HepG2 (cell line): ENCODE results near the gene GRID1. TPM values are rescaled to one million over a fixed set of nuclear protein-coding genes. Genes with fewer than 3 reads are reported as not detected.

Experiments used
- ATAC-seq: fragments of 200-7000 bp; cut with Tn5 transposase; 3 replicates; pipeline ENCODE4 v1.9.1; 2020; ENCODE audit warnings: mild to moderate bottlenecking, moderate library complexity
- BruUV-seq: library from RNA; stranded (reverse); fragments of 400-500 nt; replicated peaks from 2 replicates; lab custom pipeline; 2021; lab: Mats Ljungman, UMichigan
- CTCF ChIA-PET: fragments of 300-600 bp; formaldehyde crosslinking; extraction: SDS; loops from one replicate; lab custom pipeline; 2021; ENCODE audit warnings: low total read pairs, inconsistent platforms, low intra/inter-chr PET ratio; lab: Yijun Ruan, JAX
- POLR2A ChIA-PET: fragments of 350-600 bp; sonication (Branson Sonifier 250); formaldehyde crosslinking; loops from one replicate; lab custom pipeline; 2020; ENCODE audit warnings: antibody characterized with exemption, inconsistent platforms; lab: Yijun Ruan, JAX
- DNase-seq: peaks from one replicate; pipeline ENCODE4 v3.0.0-alpha.2; 2015; ENCODE audit warnings: low spot score
- FAIRE-seq: peaks from 3 replicates; lab custom pipeline; 2011; peaks lifted over from hg19 to GRCh38; lab: Jason Lieb, UNC
- H2AFZ ChIP-seq: one replicate; pipeline ENCODE4 v1.6.1; 2011; ENCODE audit warnings: low read length, inconsistent platforms
- H3K27ac ChIP-seq: fragments of 300-600 bp; 3 replicates; pipeline ENCODE4 v1.8.0; 2011; ENCODE audit warnings: mixed run types, mild to moderate bottlenecking, mixed read lengths, low read length, inconsistent platforms; ENCODE audit not compliant: insufficient read depth; ENCODE audit errors: extremely low read length
- H3K27me3 ChIP-seq, 2 experiments: fragments of 200-600 bp in 1 of 2; 2 replicates in 1 of 2; 3 replicates in 1 of 2; pipeline versions ENCODE4 v1.6.0 to v1.8.0; 2011; ENCODE audit warnings: low read length in 2 of 2, mild to moderate bottlenecking in 2 of 2, moderate library complexity in 2 of 2, inconsistent platforms in 1 of 2; ENCODE audit not compliant: insufficient read depth in 2 of 2, control insufficient read depth in 1 of 2
- H3K36me3 ChIP-seq, 2 experiments: fragments of 200-600 bp in 1 of 2; replicated peaks in 1 of 2; 2 replicates in 1 of 2; 3 replicates in 1 of 2; pipeline versions ENCODE4 v1.5.1 to v1.8.0; 2011; ENCODE audit warnings: low read length in 2 of 2, inconsistent platforms in 1 of 2; ENCODE audit not compliant: insufficient read depth in 2 of 2, control insufficient read depth in 1 of 2
- H3K4me1 ChIP-seq: 2 replicates; pipeline ENCODE4 v1.5.1; 2012; ENCODE audit warnings: low read length, inconsistent platforms; ENCODE audit not compliant: insufficient read depth
- H3K4me2 ChIP-seq: 2 replicates; pipeline ENCODE4 v1.6.0; 2011; ENCODE audit warnings: low read depth, low read length, inconsistent platforms
- H3K4me3 ChIP-seq, 3 experiments: fragments of 200-600 bp in 1 of 3; sonication (generic), shearing (Covaris generic) in 1 of 3; replicated peaks in 1 of 3; 2 replicates each; pipeline ENCODE4 v1.5.1; 2011 to 2016; ENCODE audit warnings: low read length in 3 of 3, inconsistent platforms in 2 of 3, low read depth in 2 of 3, mild to moderate bottlenecking in 2 of 3, control low read depth in 1 of 3, mixed read lengths in 1 of 3; ENCODE audit not compliant: insufficient read depth in 1 of 3
- H3K79me2 ChIP-seq: one replicate; pipeline ENCODE4 v1.6.1; 2011; ENCODE audit warnings: low read length, inconsistent platforms; ENCODE audit not compliant: insufficient read depth
- H3K9ac ChIP-seq: 2 replicates; pipeline ENCODE4 v1.6.0; 2011; ENCODE audit warnings: mild to moderate bottlenecking, low read depth, low read length, inconsistent platforms; ENCODE audit not compliant: insufficient read depth
- H3K9me3 ChIP-seq: 2 replicates; pipeline ENCODE4 v1.5.1; 2012; ENCODE audit warnings: mild to moderate bottlenecking, low read length
- H4K20me1 ChIP-seq: 2 replicates; pipeline ENCODE4 v1.6.0; 2011; ENCODE audit warnings: inconsistent platforms, mild to moderate bottlenecking, low read length, moderate library complexity; ENCODE audit not compliant: insufficient read depth
- AKAP8 ChIP-seq: sonication (generic); formaldehyde crosslinking; IDR thresholded peaks from 2 replicates; pipeline ENCODE4 v1.5.1; 2020; ENCODE audit warnings: mild to moderate bottlenecking, missing genetic modification reagents
- CCDC6 ChIP-seq: sonication (generic); formaldehyde crosslinking; IDR thresholded peaks from 2 replicates; pipeline ENCODE4 v1.8.1; 2022; ENCODE audit warnings: mild to moderate bottlenecking, missing genetic modification reagents, moderate library complexity
- FOXP1 ChIP-seq, 2 experiments: fragments of 450-650 bp in 1 of 2; IDR thresholded peaks; 2 replicates each; pipeline ENCODE4 v1.6.1; 2017 to 2018; ENCODE audit warnings: antibody characterized with exemption in 1 of 2
- MEF2D ChIP-seq: sonication (generic); formaldehyde crosslinking; IDR thresholded peaks from 2 replicates; pipeline ENCODE4 v1.5.1; 2020; ENCODE audit warnings: mild to moderate bottlenecking, missing genetic modification reagents
- RELA ChIP-seq: sonication (generic); formaldehyde crosslinking; IDR thresholded peaks from 2 replicates; pipeline ENCODE4 v1.4.0; 2020; ENCODE audit warnings: missing genetic modification reagents
- SOX5 ChIP-seq: IDR thresholded peaks from 2 replicates; pipeline ENCODE4 v1.6.1; 2016; ENCODE audit warnings: borderline replicate concordance
- SOX6 ChIP-seq, 2 experiments: fragments of 450-650 bp in 1 of 2; sonication (generic) in 1 of 2; formaldehyde crosslinking in 1 of 2; IDR thresholded peaks; 2 replicates each; pipeline versions ENCODE4 v1.4.0 to v1.6.1; 2017 to 2020; ENCODE audit warnings: antibody characterized with exemption in 1 of 2, mild to moderate bottlenecking in 1 of 2, missing genetic modification reagents in 1 of 2
- ZFP36 ChIP-seq: fragments of 150-350 bp; IDR thresholded peaks from 2 replicates; pipeline ENCODE4 v1.6.1; 2018; ENCODE audit warnings: borderline replicate concordance, low read length, low read depth; ENCODE audit not compliant: partially characterized antibody
- ZNF7 ChIP-seq: IDR thresholded peaks from 2 replicates; pipeline ENCODE4 v1.6.1; 2016; ENCODE audit warnings: missing biosample characterization, missing genetic modification reagents
- ZNF777 ChIP-seq: sonication (generic); formaldehyde crosslinking; IDR thresholded peaks from 2 replicates; pipeline ENCODE4 v1.4.0; 2020; ENCODE audit warnings: missing genetic modification reagents
- WGBS: methylation state at CpG from one replicate; pipeline ENCODE4 v1.1.6; 2017; ENCODE audit warnings: low lambda C conversion rate; 5-methylcytosine and 5-hydroxymethylcytosine counted together
- in situ Hi-C: cut with HindIII; loops from 2 replicates; pipeline ENCODE4 v1.10.0; 2017; ENCODE audit warnings: low pct_unique_long_range_greater_than_20kb; ENCODE audit not compliant: extremely low pct_ligation_motif_present
- intact Hi-C: fragments of 100-400 bp; cut with micrococcal nuclease; formaldehyde crosslinking; loops from one replicate; pipeline ENCODE4 v1.10.0; 2022; ENCODE audit not compliant: unreplicated experiment
- polyA plus RNA-seq, 8 experiments: library from polyadenylated mRNA; depleted of rRNA in 3 of 8; stranded (reverse) in 7 of 8; unstranded in 1 of 8; fragments of >200 nt; fragmentation: Illumina TruSeq in 4 of 8; extraction: Trizol in 4 of 8; gene quantifications; 2 replicates each; pipeline versions ENCODE4 v1.2.1 to v1.2.3, GENCODE V29; 2011 to 2016; ENCODE audit warnings: low read depth in 4 of 8, missing spikeins in 1 of 8, mixed read lengths in 1 of 8; ENCODE audit not compliant: insufficient read depth in 1 of 8
- total RNA-seq, 5 experiments: library from RNA; depleted of rRNA; stranded (reverse); fragments of >200 nt; fragmentation: Illumina TruSeq; extraction: Trizol; gene quantifications; 2 replicates each; pipeline ENCODE4 v1.2.3, GENCODE V29; 2016; ENCODE audit warnings: low read depth in 1 of 5
- TF ChIP-seq, protein P1 (sequence below): sonication (generic); formaldehyde crosslinking; IDR thresholded peaks from 2 replicates; pipeline ENCODE4 v1.4.0; 2020; ENCODE audit warnings: missing genetic modification reagents
- TF ChIP-seq, protein P2 (sequence below): sonication (generic); formaldehyde crosslinking; IDR thresholded peaks from 2 replicates; pipeline ENCODE4 v1.5.0; 2020; ENCODE audit warnings: missing genetic modification reagents

GRID1 gene
- total and polyA plus RNA-seq, 2 of the 13 experiments (the other 11 are each of a cell fraction or from before 2014, with no cell fraction given), result 0.05 TPM; not detected in 1

- H3K4me2 ChIP-seq, result no peak overlapping the region
- no peak overlapping the region for H3K27ac ChIP-seq
- H3K79me2 ChIP-seq, result no peaks in the 10 kb centered on the region
- no peak overlapping the region for H3K9ac ChIP-seq
- no peak for DNase-seq
- H3K9me3 ChIP-seq, result no peaks in the 10 kb centered on the region
- BruUV-seq, result no TSS peak
- WGBS, result 80% methylated on average over 1 of the region's 1 CpG
- no peak overlapping the region for H3K4me3 ChIP-seq
- no peaks in the 10 kb centered on the region for H3K27me3 ChIP-seq
- CTCF ChIA-PET, result no interaction called here
- no peak for TF ChIP-seq SOX5 (CRISPR knock-in tag)
- peak; percentile 97 for TF ChIP-seq ZNF7 (CRISPR knock-in tag)
- TF ChIP-seq ZFP36, result no peak
- POLR2A ChIA-PET, result interaction anchor here (0.9 to 2.8 kb wide), 2 partner anchors 9 to 29 kb away, joined by 3 to 35 read pairs; no protein-coding TSS in a partner anchor
- H2AFZ ChIP-seq, result no peak overlapping the region
- no peaks in the 10 kb centered on the region for H3K36me3 ChIP-seq
- intact Hi-C loops (no loop called here), in situ Hi-C loops (no loop called here)
- FAIRE-seq, result no peak
- H3K4me1 ChIP-seq, result peaks cover 37% of the 10 kb centered on the region
- no peak for ATAC-seq
- H4K20me1 ChIP-seq, result no peaks in the 10 kb centered on the region
These were observed 42.6 kb upstream of the GRID1 start for GRCh38 chr10:86409183-86409582.

DNA sequence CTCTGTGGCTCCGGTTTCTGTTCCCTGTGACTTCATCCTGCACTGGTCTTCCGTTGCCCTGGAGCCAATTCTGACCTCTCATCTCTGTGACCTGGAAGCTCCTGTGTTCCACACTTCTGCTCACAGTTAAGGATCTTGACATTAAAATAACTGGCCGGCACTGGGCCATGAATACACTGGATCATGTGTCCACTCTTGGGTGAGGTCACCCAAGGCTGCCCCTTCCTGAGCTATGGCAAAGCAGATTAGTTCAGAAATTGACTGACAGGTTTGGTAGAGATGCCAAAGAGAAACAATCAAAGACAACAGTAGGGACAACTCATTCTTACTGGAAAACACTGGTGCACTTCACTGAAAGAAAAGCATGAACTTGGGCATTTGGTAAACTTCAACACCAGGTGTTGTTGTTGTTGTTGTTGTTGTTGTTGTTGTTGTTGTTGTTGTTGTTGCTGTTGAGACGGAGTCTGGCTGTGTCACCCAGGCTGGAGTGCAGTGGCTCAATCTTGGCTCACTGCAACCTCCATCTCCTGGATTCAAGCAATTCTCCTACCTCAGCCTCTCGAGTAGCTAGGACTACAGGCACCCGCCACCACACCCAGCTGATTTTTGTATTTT lies 36.7 kb upstream of the GRID1 start:
- H3K36me3 ChIP-seq, result no peaks in the 10 kb centered on the region
- H3K79me2 ChIP-seq, result peaks cover 4% of the 10 kb centered on the region
- no TSS peak for BruUV-seq
- H3K9me3 ChIP-seq, result no peaks in the 10 kb centered on the region
- 39% methylated on average over 4 of the region's 6 CpGs for whole genome bisulfite sequencing
- peak overlapping the region; percentile 90; the same call in 1 of the 2 replicates for H3K9ac ChIP-seq
- no peaks in the 10 kb centered on the region for H3K27me3 ChIP-seq
- peak overlapping the region in 1 of 3 experiments; percentile 88; a peak in 3 of 6 replicates for H3K4me3 ChIP-seq
- FAIRE-seq (no peak), DNase-seq (peak; percentile 46), ATAC-seq (no peak)
- H3K4me2 ChIP-seq, result peak overlapping the region; percentile 90
- H4K20me1 ChIP-seq, result no peaks in the 10 kb centered on the region
- H2AFZ ChIP-seq, result peak overlapping the region; percentile 57
- H3K4me1 ChIP-seq, result peaks cover 28% of the 10 kb centered on the region
- ChIA-PET POLR2A (interaction anchor here (1.0 to 4.7 kb wide), 3 partner anchors 9 to 39 kb away, joined by 3 to 79 read pairs (median 15); no protein-coding TSS in a partner anchor), CTCF (no interaction called here)
- peak overlapping the region; percentile 17 for H3K27ac ChIP-seq
- in situ Hi-C loops (loop anchor here (5.0 kb wide), 1 partner anchor 34 kb away; no protein-coding TSS in a partner anchor), intact Hi-C loops (no loop called here)
- TF ChIP-seq ZNF777 (CRISPR knock-in tag) (no peak), FOXP1 (IDR thresholded peaks at IDR 0.05) (peak; percentile 96), FOXP1 (CRISPR knock-in tag; IDR thresholded peaks at IDR 0.05) (peak; percentile 26; the same call in 1 of the 2 replicates), CCDC6 (CRISPR knock-in tag) (no peak), SOX6 (IDR thresholded peaks at IDR 0.05) (no peak), SOX6 (CRISPR knock-in tag; IDR thresholded peaks at IDR 0.05) (no peak), RELA (CRISPR knock-in tag) (no peak), AKAP8 (CRISPR knock-in tag) (no peak), MEF2D (CRISPR knock-in tag) (0 out of 2 replicates have a peak, but pooled peaks have one; percentile 21)
- TF ChIP-seq, protein P1, sequence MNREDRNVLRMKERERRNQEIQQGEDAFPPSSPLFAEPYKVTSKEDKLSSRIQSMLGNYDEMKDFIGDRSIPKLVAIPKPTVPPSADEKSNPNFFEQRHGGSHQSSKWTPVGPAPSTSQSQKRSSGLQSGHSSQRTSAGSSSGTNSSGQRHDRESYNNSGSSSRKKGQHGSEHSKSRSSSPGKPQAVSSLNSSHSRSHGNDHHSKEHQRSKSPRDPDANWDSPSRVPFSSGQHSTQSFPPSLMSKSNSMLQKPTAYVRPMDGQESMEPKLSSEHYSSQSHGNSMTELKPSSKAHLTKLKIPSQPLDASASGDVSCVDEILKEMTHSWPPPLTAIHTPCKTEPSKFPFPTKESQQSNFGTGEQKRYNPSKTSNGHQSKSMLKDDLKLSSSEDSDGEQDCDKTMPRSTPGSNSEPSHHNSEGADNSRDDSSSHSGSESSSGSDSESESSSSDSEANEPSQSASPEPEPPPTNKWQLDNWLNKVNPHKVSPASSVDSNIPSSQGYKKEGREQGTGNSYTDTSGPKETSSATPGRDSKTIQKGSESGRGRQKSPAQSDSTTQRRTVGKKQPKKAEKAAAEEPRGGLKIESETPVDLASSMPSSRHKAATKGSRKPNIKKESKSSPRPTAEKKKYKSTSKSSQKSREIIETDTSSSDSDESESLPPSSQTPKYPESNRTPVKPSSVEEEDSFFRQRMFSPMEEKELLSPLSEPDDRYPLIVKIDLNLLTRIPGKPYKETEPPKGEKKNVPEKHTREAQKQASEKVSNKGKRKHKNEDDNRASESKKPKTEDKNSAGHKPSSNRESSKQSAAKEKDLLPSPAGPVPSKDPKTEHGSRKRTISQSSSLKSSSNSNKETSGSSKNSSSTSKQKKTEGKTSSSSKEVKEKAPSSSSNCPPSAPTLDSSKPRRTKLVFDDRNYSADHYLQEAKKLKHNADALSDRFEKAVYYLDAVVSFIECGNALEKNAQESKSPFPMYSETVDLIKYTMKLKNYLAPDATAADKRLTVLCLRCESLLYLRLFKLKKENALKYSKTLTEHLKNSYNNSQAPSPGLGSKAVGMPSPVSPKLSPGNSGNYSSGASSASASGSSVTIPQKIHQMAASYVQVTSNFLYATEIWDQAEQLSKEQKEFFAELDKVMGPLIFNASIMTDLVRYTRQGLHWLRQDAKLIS (CRISPR knock-in tag), result no peak
- TF ChIP-seq, protein P2, sequence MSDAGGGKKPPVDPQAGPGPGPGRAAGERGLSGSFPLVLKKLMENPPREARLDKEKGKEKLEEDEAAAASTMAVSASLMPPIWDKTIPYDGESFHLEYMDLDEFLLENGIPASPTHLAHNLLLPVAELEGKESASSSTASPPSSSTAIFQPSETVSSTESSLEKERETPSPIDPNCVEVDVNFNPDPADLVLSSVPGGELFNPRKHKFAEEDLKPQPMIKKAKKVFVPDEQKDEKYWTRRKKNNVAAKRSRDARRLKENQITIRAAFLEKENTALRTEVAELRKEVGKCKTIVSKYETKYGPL, result no peak
